Measurements from ENCODE around the gene DAB1.

Gene DAB1

DNA sequence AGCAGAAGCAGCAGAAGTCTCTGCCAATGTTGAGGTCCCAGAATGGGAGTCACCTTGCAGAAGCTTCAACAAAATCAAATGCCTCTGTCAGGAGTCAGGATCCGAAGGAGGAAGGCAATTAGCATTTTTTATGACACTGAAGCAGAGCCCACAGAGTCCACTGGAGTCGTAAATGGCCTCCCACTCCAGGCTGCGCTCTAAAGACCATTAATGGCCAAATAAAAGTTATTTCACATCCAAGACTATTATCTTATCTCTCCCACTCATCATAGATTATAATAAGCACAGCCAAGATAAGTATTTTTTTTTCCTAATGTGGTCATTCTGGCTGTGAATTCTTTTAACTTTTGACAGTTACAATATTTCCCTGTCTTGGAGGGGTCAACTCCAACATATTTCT lies 267.0 kb downstream of the DAB1 start:
- no peak for DNase-seq

DNA sequence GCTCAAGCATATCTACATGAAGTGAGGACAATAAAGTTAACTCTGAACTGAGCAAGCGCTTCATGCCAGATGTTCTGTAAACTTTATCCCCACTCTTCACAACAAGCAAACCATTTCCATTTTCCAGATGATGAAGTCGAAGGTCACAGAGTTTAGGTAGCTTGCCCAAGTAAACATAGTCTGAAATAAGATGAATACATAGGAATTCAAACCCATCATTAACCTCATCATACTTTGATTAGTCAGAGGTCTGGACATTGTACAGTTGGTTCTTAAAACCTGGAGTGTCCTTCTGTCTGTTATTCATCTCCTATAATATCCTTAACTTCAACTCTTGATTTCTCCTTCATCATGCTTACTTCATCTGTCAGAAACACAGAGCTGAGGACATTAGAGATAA lies 277.8 kb downstream of the DAB1 start:
- DNase-seq = no peak

DNA sequence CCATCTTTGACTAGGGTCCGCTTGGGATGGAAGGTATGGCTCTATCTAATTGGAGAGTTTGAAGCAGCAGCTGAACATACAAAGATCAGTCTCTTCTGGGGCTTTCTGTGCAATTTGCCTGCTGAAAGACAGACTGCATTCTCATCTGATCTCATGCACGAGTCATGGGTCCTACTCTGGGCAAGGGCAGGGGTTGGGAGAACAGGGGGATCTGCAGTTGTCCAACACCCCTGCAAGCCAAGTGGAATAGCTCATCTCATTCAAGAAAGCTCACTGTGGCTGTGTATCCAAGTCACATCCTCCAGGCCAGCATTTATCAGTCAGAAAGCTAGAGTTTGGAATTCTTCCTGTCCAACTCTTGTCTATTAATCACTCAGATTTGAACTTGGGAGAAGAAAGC lies 280.9 kb downstream of the DAB1 start:
- no peak for DNase-seq

DNA sequence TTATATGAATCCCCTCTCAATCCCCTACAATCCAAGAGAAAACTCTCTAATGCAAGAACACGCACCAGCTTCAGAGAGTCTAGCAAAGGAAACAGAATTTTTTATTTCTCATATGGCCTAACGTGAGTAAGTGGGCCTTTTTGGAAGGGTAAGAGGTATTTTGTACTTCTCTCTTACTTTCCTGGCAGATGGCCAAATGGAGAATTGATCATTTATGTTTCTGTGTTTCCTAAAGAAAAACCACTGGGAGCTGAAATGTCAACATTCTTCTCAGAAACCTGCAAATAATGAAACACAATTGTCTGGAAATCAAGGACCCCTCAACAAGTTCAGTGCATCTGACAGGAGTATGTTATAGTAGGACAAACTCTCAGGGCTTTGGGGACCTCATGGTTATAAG lies 281.7 kb downstream of the DAB1 start:
- no peak for DNase-seq

DNA sequence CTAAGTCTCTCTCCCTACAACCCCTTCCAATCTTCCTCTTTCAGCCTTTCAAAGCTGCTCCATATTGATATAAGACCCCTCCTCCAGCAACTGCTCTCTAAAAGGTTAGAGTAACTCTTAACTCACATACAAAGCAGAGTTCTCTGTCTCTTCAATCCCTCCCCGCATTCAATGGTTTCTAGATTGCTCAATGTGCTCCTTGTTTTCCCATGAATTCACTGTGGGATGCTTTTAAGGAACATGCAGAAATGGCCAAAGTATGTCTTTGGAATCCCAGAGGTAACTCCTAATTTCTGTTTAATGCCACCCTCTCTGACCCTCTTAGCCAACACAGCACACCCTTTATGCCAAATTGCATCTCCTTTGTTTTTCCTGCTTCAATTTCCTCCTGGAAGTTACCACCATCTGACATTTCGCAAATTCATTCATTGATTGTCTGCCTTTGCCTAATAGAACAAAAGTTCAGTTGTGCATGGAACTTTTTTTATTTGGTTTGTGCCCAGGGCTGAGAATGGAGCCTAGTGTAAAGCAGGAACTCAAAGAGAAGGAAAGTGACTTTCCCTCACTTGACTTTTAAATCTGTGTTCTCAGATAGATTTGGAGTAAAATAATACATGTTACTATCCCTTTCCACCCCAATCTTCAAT lies 285.3 kb downstream of the DAB1 start:
- DNase-seq = no peak

DNA sequence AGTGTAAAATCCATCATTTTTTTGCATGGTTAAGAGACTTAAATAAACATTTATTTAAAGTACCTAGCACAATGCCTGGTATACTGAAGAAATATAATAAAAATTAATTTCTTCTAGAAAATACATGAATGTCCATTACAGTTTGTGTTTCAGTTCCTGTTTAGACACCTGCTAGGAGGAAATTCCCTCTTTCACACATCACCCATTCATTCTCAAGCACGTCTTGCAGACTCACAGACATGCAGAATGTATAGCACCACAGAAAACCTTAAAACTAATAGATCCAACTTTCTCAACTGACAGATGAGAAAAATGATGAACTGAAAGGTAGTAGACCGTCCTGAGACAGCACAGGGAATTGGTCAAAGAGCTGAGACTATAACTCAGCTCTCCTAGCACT lies 285.9 kb downstream of the DAB1 start:
- DNase-seq = no peak

DNA sequence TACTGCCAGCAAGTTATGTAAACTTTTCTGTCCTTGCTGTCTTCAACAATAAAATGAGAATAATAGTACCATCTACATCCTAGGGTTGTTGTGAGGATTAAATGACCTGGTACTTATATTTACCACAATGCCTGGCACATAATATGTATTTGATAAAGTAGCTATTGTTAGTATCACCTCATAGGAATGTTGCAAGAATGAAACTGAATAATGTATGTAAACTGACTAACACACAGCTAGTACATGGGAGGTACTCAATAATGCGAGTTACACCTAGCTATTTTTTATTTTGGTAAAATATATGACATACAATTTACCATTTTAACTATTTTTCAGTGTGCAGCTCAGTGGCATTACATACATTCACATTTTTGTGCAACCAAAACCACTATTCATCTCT lies 289.1 kb downstream of the DAB1 start:
- no peak for DNase-seq

DNA sequence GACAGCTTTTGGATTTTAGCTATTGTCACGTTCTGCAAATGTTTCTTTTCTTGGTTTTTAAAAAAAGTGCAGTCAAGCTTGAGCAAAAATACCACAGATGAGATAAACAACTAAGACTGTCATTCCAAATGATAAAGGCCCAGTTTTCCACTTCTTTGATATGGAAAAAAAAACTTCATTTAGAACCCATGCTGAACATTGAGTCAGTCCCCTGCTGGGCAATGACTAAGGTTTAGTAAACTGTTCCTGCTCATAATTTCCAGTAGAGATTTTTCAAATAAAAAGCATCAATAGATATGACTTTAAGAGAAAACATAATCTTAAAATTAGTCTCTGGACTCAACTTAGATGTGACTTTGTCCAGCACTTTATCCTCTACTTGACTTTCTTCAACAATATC lies 290.2 kb downstream of the DAB1 start:
- DNase-seq = no peak

DNA sequence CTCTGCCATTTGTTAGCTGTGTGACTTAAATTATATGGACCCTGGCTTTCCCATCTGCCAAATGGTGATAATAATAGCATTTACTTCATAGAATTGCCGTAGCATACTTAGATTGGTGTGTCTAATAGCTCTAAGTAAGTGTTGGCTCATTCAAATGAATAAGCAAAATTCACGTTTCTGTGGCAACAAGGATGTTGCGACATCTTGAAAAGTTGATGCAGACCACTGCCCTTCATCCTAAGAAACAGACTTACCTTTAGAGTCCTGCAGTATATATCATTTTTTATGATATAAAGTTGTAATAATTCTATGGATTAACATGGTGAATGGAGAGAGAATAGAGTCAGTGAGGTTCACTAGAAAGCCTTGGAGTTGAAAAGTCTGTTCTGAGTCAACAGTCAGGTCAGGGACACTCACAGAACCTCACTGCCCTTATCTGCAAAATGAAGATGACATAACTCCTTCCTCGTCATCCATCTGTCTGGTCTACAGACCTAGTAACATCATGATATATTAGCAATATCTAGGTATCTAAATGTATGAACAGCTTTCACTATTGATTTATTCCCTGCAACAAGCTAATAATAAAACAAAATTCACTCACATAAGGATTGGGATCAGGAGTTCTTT lies 290.8 kb downstream of the DAB1 start:
- DNase-seq = no peak

DNA sequence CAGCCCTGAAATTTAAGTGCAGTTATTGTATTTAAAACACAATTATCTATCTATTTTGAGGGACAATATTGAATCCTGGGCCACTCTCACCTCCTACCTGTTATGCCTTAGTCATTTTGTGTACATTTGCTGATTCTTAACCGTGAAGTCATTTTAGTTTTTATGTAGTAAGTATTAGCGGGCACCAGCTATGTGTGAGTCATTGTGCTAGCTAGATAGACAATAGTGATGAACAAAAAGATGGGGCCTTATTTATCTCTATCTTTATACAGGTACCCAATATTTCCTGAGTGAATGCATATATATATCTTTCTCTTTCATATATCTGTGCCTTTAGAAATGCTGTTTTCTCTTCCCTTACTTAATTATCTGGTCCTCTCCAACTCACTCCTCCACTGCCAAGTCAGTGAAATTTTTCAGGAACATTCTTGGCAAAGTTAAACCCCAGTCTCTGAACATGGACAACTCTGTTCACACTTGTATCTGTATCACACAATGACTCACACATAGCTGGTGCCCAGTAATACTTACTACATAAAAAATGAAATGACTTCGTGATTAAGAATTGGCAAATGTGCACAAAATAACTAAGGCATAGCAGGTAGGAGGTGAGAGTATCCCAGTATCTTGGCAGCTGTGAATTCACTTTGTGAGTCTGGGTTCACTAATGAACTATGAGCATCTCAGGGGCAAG lies 292.0 kb downstream of the DAB1 start:
- no peak for DNase-seq

DNA sequence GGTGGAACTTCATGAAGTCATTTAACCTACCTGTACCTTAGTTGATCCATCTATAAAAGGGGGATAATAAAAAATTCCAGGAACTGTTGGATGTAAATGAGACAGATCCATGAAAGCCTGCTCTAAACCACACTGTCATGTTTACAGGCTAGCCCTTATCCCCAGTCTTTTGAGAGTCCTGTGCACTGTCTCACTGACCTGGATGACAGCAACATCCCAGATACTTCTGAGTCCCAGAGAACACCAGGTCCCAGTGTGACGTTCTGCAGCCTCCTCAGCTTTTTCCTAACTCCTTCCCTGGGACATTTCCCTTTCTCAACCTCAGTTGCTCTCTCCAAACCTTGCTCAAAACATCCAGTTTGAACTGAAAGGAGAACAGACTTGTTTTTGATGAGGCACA lies 292.6 kb downstream of the DAB1 start:
- no peak for DNase-seq

DNA sequence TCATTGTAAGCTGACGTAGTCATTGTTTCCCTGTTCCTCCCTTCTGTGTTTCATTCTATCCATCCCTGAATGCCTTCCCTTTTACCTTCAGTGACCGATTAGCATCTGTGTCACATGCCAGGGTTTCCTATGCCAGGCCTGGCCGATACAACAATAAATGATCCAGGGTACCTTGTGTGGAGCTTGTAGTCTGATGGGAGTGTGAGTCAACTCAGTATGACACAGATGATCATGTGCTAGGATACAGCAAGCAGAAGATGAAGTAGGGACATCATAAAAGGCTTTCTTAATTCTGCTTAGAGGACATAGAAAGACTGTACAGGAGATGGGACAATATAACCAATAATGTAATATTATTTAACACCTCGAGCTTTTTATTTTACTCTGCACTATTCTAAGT lies 294.0 kb downstream of the DAB1 start:
- DNase-seq = no peak

DNA sequence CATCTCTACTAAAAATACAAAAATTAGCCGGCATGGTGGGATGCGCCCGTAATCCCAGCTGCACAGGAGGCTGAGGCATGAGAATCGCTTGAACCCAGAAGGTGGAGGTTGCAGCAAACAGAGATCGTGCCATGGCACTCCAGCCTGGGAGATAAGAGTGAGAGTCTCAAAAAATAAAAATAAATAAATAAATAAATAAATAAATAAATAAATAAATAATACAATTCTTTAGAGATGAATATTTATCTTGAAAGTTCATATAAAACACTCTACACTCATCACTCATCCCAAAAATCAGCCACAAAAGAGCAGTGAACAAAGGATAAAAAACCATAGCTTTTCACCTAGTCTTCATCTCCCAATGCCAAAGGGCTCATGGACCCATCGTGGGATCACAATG lies 295.9 kb downstream of the DAB1 start:
- no peak for DNase-seq

DNA sequence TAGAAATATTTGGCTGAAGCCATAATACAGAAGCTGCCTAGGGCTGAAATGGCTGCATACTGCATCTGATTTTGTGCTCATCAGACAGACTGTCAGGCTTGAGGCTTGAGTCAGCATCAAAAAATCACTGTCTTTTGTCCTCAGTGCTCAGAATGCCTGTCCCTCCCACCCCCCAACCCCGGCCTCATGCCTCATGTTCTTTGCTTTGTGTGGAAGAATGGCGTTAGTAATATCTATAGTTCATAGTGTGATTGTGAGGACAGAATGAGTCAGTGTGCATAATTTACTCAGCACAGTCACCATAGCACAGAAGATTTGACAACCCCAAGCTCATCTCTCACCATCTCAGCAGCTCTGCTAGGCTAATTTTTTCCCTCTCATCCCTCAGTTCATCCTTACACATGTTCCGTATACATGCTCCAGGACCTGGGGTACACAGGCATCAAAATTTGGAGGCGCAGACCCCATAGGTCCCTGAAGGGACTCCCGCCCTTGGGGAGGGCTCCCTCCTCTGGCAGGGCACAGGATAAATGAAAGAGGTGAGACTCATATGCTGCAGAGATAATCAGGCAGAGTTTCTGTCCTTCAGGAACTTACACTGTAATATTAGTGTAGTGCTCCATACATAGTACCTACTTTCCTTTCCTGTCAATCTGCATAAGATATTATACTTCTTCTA lies 299.0 kb downstream of the DAB1 start:
- no peak for DNase-seq

DNA sequence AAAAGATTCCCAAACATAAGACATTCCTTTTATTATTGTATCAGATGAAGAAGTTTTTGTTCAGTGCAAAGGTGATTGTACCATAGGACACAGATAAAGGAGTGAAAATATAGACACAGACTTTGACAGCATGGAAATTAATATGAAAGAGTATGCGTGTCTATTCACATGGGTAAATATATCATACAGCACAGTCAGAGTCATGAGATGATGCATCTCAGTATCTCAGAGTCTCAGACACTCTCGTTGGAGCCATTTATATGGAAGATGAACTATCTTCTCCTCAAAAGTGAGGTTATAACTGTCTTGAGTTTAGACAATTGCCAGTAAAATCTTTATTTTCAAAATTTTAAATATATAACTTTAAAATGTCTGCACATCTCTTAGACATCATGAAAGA lies 299.7 kb downstream of the DAB1 start:
- DNase-seq = no peak

DNA sequence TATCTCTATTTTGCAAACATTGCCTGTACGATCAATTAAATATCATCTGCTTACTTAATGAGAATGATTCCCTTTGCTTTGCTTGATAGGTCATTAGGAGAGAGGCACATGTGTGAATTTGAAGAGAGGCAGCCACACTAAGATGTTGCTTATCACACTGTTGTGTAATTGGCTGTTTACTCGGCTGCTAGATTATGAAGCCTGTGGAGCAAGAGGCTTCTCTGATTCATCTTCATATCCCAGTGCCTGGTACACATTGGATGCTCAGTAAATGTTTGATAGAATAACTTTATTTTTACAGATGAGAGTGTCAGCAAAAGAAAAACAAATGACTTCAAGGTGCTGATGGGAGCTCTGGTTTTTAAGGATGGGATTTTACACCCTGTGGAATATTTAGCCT lies 301.8 kb downstream of the DAB1 start:
- DNase-seq = no peak

DNA sequence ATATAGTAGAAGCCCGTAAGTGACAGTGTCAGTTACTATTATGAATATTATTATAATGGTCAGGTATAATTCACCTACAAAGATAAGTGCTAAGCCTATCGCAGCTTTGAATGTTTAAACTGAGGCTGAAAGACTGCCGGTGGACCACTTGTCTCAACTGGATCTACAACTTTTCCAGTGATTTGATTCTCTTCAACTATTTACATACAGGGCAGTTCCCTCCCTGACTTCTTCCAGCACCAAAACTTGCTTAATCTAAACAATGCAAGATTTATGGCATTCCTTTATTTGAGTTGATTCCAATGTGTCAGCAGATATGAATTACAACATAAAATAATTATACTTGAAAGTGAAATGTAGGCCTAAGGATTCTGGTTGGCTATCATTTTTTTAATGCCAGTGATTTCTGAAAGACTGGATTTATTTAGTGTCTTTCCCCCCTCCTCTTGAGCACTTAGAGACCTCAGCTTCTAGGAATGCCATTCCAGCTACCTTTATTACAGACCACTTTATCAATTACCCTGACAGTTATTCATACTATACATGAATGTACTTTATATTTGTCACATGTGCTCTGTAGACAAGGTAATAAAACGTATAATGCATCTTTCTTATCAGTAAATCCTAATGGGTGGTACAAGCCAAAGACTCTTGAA lies 304.8 kb downstream of the DAB1 start:
- DNase-seq = no peak

DNA sequence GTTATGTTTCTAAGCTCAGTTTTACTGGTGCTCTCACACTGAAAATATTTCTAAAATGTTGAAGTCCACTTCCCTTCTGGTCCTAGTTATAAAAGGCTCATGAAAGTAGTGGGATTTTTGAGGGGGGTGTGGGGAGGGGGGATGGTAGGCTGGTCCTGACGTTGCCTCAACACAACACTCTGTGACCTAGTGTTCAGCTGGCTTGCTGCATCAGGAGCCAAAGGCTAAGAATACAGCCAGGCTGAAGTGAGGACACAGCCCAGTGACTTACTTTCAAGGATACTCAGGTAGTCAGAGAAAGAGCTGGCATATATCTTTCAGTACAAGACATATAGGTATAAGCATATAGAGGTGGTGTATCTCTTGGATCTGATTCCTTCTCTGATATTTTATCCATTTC lies 306.1 kb downstream of the DAB1 start:
- no peak for DNase-seq

DNA sequence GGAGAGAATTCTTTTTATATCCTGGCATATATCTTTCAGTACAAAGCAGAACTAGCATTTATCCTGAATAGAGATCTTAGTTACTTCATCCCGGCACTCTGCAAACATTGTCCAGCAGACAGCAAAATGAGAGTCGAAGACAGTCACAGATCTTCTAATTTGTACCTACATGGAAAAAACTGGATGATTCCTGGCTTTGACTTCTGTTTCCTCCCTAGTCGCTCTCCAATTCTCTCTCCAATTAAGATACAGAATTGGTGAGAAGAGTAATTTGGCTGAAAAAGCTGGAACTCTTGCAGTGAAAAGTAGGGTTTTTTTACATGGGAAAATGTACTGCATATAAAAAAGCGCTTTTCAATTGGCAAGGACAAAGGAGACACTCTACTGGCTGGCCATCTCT lies 307.0 kb downstream of the DAB1 start:
- DNase-seq = no peak

DNA sequence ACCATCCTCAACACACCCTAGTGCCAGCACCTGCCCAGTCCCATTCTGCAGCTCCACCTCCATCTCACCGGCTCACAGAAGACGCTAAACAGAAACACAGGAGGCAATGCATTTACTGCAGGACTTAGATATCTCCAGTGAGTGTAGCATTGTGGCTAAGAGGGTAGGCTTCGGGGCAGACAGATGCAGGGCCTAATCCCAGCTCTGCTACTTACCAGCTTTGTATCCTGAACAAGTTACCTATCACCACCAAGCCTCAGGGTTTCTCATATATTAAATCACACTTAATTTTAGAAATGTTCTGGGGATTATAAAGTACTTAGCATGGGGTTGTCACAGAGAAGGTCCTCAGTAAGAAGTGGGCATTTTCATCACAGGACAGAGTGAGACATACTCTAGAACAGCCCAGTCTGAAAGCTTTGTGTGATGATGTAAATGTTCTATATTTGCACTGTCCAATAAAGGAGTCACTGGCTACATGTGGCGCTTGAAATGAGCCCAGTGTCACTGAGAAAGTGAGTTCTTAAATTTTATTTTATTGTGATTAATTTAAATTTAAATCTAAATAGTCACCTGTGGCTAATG lies 308.7 kb downstream of the DAB1 start:
- no peak for DNase-seq

DNA sequence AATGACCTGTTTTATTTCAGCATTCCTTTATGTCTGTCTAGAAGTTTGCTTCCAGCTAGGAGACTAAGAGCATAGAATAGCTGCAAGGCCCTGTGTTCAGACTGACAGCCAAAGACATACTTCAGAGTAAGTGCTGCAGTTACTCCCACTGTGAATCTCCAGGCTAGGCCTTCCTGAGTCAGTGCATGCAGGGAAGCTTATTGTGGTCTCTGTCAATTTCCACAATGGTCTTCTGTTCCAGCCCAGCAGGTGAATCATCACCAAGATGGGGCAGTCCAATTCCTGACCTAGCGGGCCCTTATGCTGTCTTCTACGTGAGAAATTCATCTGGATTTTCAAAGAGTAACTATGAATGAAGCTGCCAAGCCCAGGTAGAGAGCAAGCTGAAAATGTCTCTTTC lies 311.7 kb downstream of the DAB1 start:
- no peak for DNase-seq

DNA sequence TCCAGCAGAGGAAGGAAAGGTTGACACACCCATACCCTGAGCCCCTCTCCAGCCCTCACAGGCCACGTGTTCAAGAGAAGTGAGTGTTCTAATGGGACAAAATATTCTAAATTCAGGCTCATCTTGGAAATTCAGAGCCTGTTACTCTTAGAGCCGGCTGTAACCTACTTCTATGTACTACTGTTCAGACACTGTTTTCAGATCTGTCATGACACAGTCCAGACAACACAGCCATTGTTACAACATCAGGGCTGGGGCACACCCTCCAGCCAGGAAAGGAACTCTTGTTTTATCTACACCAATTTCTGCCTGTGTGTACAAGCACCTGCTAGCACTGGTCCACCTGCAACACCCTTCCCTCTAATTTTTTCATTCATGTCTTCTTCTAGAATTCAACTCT lies 312.7 kb downstream of the DAB1 start:
- no peak for DNase-seq

DNA sequence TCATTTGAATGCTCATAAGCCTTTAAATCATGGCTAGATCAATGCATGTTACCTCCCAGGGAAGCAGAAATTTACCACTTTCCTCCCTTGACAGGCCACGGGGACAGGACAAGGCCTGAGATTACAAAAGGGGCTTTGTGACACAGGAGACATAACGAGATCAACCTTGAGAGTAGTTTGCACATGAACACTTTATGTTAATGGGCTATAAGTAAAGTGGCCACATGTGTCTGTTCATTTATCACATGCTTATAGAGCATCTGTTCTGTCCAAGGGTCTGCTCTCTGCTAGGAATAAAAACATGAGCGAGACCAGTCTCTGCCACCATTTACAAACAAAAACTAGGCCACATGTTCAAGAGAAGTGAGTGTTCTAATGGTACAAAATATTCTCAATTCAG lies 314.0 kb downstream of the DAB1 start:
- DNase-seq = no peak

Data from activated T-cell treated with anti-CD3 and anti-CD28 coated beads for 4 hours (primary cell).